Adrenal gland (tissue), 5 donors: Measurements from ENCODE around the gene OOSP4A.

Experiments used
- POLR2A ChIP-seq, 2 donors: fragments of 450-650 bp; IDR thresholded peaks; one replicate each; pipeline ENCODE4 v1.6.1; 2017; ENCODE audit warnings: antibody characterized with exemption in 2 of 2, mild to moderate bottlenecking in 2 of 2, moderate library complexity in 1 of 2
- TF ChIP-seq, protein P1 (sequence below), 6 experiments: fragments of 450-650 bp in 4 of 6; fragments of 200-600 bp in 2 of 6; sonication (generic) in 1 of 6; IDR thresholded peaks; 1 replicate in 5 of 6; 2 replicates in 1 of 6; pipeline versions ENCODE4 v1.5.1 to v1.8.0; 2016 to 2021; ENCODE audit warnings: antibody characterized with exemption in 6 of 6, mild to moderate bottlenecking in 2 of 6, moderate library complexity in 1 of 6
- donor health status: DM: no; HTN: no; CAD: no.

DNA sequence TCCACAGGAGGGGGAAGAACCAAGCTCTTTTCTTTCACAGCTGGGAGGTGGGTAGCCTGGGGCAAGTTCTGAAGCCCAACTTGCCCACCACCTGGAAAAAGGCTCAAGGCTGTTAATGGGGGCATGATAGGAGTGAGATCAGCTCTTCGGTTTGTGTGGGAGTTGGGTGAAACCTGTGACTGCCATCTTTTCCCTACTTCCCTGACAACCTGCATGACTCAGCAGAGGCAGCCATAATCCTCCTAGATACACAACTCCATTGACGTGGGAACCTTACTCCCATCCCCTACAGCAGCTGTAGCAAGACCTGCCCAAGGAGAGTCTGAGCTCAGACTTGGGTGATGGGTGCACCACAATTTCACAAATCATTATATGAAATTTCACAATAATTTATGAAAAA lies 39.9 kb downstream of the OOSP4A start:
- TF ChIP-seq POLR2A (IDR thresholded peaks at IDR 0.05), result no peak
- TF ChIP-seq, protein P1, sequence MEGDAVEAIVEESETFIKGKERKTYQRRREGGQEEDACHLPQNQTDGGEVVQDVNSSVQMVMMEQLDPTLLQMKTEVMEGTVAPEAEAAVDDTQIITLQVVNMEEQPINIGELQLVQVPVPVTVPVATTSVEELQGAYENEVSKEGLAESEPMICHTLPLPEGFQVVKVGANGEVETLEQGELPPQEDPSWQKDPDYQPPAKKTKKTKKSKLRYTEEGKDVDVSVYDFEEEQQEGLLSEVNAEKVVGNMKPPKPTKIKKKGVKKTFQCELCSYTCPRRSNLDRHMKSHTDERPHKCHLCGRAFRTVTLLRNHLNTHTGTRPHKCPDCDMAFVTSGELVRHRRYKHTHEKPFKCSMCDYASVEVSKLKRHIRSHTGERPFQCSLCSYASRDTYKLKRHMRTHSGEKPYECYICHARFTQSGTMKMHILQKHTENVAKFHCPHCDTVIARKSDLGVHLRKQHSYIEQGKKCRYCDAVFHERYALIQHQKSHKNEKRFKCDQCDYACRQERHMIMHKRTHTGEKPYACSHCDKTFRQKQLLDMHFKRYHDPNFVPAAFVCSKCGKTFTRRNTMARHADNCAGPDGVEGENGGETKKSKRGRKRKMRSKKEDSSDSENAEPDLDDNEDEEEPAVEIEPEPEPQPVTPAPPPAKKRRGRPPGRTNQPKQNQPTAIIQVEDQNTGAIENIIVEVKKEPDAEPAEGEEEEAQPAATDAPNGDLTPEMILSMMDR (IDR thresholded peaks at IDR 0.05), result no peak
